Muscle layer of duodenum (tissue), 2 donors: ENCODE results near the gene CBX5.

Source experiments
- H3K27ac ChIP-seq: one replicate; pipeline ENCODE4 v1.7.0; 2013; ENCODE audit warnings: mild to moderate bottlenecking, low read length
- H3K27me3 ChIP-seq: one replicate; pipeline ENCODE4 v1.7.0; 2013; ENCODE audit warnings: low read depth, mild to moderate bottlenecking, control low read depth, low read length
- H3K36me3 ChIP-seq, 2 donors: one replicate each; pipeline ENCODE4 v1.7.0; 2013; ENCODE audit warnings: low read length in 2 of 2, control low read depth in 1 of 2, mild to moderate bottlenecking in 1 of 2; ENCODE audit not compliant: insufficient read depth in 2 of 2, control insufficient read depth in 1 of 2
- H3K4me1 ChIP-seq, 2 donors: one replicate each; pipeline ENCODE4 v1.7.0; 2013; ENCODE audit warnings: low read length in 2 of 2, mild to moderate bottlenecking in 2 of 2, control low read depth in 1 of 2, moderate library complexity in 1 of 2; ENCODE audit not compliant: insufficient read depth in 2 of 2, control insufficient read depth in 1 of 2
- H3K4me3 ChIP-seq, 2 donors: one replicate each; pipeline ENCODE4 v1.7.0; 2013; ENCODE audit warnings: low read length in 2 of 2, low read depth in 1 of 2, mild to moderate bottlenecking in 1 of 2
- H3K9me3 ChIP-seq, 2 donors: one replicate each; pipeline ENCODE4 v1.7.0; 2013; ENCODE audit warnings: low read length in 2 of 2, control low read depth in 1 of 2, mild to moderate bottlenecking in 1 of 2; ENCODE audit not compliant: control insufficient read depth in 1 of 2
- donor health status: healthy.

CBX5 gene

GRCh38 chr12:54217774-54218241, 62.1 kb downstream of the CBX5 start:
- H3K4me3 ChIP-seq: peak overlapping the region; percentile 43 to 45
- no peaks in the 10 kb centered on the region for H3K9me3 ChIP-seq
- peaks cover 16% of the 10 kb centered on the region for H3K27me3 ChIP-seq
- no peaks in the 10 kb centered on the region for H3K36me3 ChIP-seq
- no peak overlapping the region for H3K27ac ChIP-seq
- peaks cover 4 to 30% of the 10 kb centered on the region in 2 donors for H3K4me1 ChIP-seq

- Histone ChIP-seq H3K4me1 (peaks cover 4 to 30% of the 10 kb centered on the region in 2 donors), H3K27me3 (peaks cover 24% of the 10 kb centered on the region), H3K27ac (no peak overlapping the region), H3K36me3 (no peaks in the 10 kb centered on the region), H3K9me3 (no peaks in the 10 kb centered on the region), H3K4me3 (peak overlapping the region; percentile 43 to 45)
Observed at GRCh38 chr12:54216797-54217661, 62.9 kb downstream of the CBX5 start.

DNA sequence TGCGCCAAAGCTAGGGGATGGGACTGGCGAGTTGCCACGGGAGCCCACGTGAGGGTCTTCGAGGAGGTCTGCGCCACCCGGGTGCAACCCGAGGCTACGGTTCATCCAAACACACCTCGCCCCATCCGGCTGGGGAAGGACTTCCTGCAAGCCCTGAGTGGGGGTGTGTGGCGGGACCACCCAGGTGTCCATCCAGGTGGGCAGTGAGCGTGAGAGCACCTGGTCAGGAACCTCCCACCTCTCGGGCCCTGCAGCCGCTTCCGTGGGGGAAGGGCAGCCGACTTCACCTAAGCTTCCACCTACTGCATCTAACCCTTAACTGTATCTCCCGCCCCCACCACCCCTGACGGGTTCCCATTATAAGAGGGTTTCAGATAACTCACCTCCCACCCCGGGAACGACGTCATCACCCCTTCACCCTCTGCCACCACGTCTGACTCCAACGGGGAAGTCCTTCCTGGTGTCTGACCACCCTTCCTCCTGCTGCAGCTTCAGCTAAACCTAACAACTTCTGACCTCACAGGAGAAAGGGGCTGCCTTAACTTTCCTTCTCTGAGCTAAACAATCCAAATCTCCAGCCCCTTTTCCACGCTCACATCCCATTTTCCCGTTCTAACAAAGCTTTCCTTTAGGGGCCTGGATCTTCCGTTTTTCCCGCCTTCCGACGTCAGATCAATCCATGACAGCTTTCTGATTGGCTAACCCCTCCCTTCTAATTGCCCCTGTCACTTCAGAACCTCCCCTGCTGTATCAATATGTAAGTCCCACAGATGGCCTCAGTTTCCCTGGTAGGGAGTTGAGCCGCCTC, 63.7 kb downstream of the CBX5 start:
- peaks cover 32% of the 10 kb centered on the region for H3K27me3 ChIP-seq
- H3K4me3 ChIP-seq: peak overlapping the region; percentile 8 to 43
- peaks cover 4 to 30% of the 10 kb centered on the region in 2 donors for H3K4me1 ChIP-seq
- H3K36me3 ChIP-seq: no peaks in the 10 kb centered on the region
- H3K27ac ChIP-seq: no peak overlapping the region
- H3K9me3 ChIP-seq: no peaks in the 10 kb centered on the region

DNA sequence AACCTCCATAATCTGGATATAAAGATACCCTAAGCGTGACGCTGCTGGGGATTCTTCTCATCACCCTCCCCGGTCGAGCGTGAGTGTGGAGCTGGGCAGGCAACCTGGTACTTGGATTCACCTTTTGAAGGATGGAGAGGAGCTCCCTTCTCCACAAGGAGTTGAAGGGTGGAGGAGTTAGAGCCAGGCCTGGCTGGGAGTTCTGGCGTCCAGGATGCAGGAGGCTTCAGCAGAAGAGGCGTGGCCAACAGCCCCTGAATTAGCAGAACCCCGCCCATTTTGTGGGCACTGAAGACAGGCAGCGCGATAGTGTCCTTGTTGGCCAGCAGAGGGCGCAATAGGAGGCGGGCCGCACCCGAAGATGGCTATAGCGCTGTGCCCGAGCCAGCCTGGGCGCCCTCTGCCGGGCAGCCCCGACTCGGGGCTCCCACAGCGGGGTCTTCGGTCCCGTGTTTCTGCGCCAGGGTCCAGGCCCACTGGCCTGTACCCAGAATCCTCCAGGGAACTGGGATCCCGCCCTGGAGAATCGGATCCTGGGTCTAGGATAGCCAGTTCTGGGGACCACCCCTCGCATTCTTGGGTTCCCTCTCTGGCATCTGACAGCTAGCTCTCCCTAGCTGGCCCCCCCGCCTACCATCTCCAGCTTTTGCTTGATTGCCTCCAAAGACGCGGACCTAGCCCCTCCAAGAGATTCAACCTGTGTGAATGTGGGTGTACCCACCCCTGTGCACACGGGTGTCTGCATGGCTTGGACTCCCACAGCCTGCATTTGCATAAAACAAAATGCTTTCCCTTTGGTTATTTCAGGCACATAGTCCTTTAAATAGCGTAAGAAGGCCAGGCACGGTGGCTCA, 65.1 kb downstream of the CBX5 start:
- Histone ChIP-seq H3K27ac (no peak overlapping the region), H3K36me3 (no peaks in the 10 kb centered on the region), H3K9me3 (no peaks in the 10 kb centered on the region), H3K4me3 (peak overlapping the region in 1 of 2 donors; percentile 12), H3K27me3 (peaks cover 39% of the 10 kb centered on the region), H3K4me1 (peaks cover 4 to 30% of the 10 kb centered on the region in 2 donors)

GRCh38 chr12:54213079-54213478, 66.8 kb downstream of the CBX5 start:
- Histone ChIP-seq H3K4me1 (peaks cover 4 to 30% of the 10 kb centered on the region in 2 donors), H3K27ac (no peak overlapping the region), H3K27me3 (peaks cover 39% of the 10 kb centered on the region), H3K9me3 (no peaks in the 10 kb centered on the region), H3K36me3 (no peaks in the 10 kb centered on the region), H3K4me3 (no peak overlapping the region)

GRCh38 chr12:54211920-54212319, 68.0 kb downstream of the CBX5 start:
- Histone ChIP-seq H3K9me3 (no peaks in the 10 kb centered on the region), H3K4me1 (peaks cover 0 to 20% of the 10 kb centered on the region in 2 donors), H3K27ac (no peak overlapping the region), H3K27me3 (peaks cover 32% of the 10 kb centered on the region), H3K4me3 (no peak overlapping the region), H3K36me3 (no peaks in the 10 kb centered on the region)

DNA sequence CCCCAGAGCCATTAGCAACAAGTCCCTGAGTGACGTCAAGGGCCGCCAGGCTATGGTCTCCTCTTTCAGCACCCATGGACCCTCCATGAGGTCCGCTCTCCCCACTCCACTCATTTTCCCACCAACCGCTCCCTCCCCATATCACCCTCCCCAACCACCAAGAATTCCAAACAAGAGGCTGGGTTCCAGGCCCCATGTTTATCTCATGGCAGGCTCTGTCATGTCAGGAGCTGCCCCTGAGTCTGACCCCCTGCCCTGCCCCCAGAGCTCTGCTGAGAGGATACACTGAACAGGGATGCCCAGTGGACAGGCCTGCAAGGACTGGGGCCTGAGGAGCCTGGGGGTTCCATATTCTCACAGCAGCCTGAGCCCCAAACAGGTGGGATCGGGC, 69.5 kb downstream of the CBX5 start:
- Histone ChIP-seq H3K9me3 (no peaks in the 10 kb centered on the region), H3K27me3 (peaks cover 32% of the 10 kb centered on the region), H3K4me1 (peaks cover 0 to 8% of the 10 kb centered on the region in 2 donors), H3K36me3 (no peaks in the 10 kb centered on the region), H3K4me3 (no peak overlapping the region), H3K27ac (no peak overlapping the region)

DNA sequence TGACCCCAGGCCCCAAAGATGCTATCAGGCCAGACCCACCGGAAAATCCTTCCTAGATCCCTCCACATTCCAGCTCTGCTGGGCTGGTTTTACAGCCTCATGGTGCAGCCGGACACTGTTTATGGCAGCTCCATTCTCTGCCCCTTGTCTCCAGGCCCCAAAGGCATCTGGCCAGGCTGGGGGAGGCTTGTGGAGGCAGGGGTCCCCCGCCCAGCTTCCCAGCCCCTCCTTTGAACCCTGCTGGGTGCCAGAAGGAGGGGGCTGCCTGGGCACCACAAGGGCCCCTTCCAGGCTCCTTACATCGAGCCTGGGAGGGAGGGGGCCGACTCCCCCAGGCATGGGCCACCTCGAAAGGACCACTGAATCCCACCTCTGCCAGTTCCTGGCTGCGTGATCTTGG, 71.3 kb downstream of the CBX5 start:
- peaks cover 31% of the 10 kb centered on the region for H3K27me3 ChIP-seq
- H3K4me3 ChIP-seq: no peak overlapping the region
- H3K9me3 ChIP-seq: no peaks in the 10 kb centered on the region
- H3K27ac ChIP-seq: no peak overlapping the region
- H3K4me1 ChIP-seq: no peaks in the 10 kb centered on the region
- no peaks in the 10 kb centered on the region for H3K36me3 ChIP-seq

GRCh38 chr12:54207539-54208294, 72.2 kb downstream of the CBX5 start:
- no peaks in the 10 kb centered on the region for H3K4me1 ChIP-seq
- H3K4me3 ChIP-seq: no peak overlapping the region
- no peaks in the 10 kb centered on the region for H3K36me3 ChIP-seq
- no peaks in the 10 kb centered on the region for H3K9me3 ChIP-seq
- peaks cover 22% of the 10 kb centered on the region for H3K27me3 ChIP-seq
- H3K27ac ChIP-seq: no peak overlapping the region

DNA sequence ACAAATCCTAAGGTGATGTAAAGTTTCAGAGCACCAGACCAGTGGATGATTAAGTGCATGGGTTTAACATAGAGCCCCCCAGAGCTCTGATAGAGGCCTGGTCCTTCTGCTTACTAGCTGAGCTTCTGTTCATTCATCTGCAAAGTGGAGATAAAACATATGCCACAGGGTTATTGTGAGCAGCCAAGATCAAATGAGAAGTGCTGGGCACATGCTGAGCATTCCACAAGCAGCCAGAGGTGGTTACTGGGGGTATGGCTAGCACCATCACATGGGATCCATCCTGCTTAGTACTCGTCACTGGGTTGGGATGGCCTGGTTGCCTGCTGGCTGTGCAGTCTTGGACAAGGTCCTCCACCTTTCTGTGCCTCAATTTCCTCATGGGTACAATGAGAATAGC, 73.1 kb downstream of the CBX5 start:
- Histone ChIP-seq H3K27me3 (peaks cover 13% of the 10 kb centered on the region), H3K9me3 (no peaks in the 10 kb centered on the region), H3K4me1 (no peaks in the 10 kb centered on the region), H3K36me3 (no peaks in the 10 kb centered on the region), H3K27ac (no peak overlapping the region), H3K4me3 (no peak overlapping the region)
